Fibroblast of lung (primary cell): Measurements from ENCODE around the gene TCP11. TPM values are rescaled to one million over a fixed set of nuclear protein-coding genes. Genes with fewer than 3 reads are reported as not detected.

Source experiments
- DNase-seq, 2 donors: peaks; one replicate each; pipeline versions ENCODE4 v3.0.0 to v3.0.0-alpha.2; 2010; ENCODE audit warnings: low read depth in 2 of 2
- H2AFZ ChIP-seq: 2 replicates; pipeline ENCODE4 v1.5.1; 2012; ENCODE audit warnings: low read length, control low read depth, inconsistent platforms
- H3K27ac ChIP-seq: 2 replicates; pipeline ENCODE4 v1.5.1; 2011; ENCODE audit warnings: low read length, control low read depth; ENCODE audit not compliant: insufficient read depth
- H3K27me3 ChIP-seq: 2 replicates; pipeline ENCODE4 v1.5.1; 2011; ENCODE audit warnings: mild to moderate bottlenecking, low read length; ENCODE audit not compliant: control insufficient read depth, insufficient read depth
- H3K36me3 ChIP-seq: 2 replicates; pipeline ENCODE4 v1.5.1; 2011; ENCODE audit warnings: low read length; ENCODE audit not compliant: control insufficient read depth, insufficient read depth
- H3K4me1 ChIP-seq: 2 replicates; pipeline ENCODE4 v1.5.1; 2011; ENCODE audit warnings: low read length; ENCODE audit not compliant: control insufficient read depth, insufficient read depth; ENCODE audit errors: extremely low read depth
- H3K4me2 ChIP-seq: 2 replicates; pipeline ENCODE4 v1.5.1; 2011; ENCODE audit warnings: low read length, control low read depth; ENCODE audit not compliant: insufficient read depth; ENCODE audit errors: extremely low read depth
- H3K4me3 ChIP-seq, 4 experiments: fragments of 200-600 bp in 1 of 4; sonication (generic) in 1 of 4; replicated peaks in 1 of 4; 2 replicates each; pipeline ENCODE4 v1.5.1; 2011 to 2016; ENCODE audit warnings: low read length in 4 of 4, low read depth in 3 of 4, mild to moderate bottlenecking in 3 of 4, control low read depth in 2 of 4, inconsistent platforms in 1 of 4, mixed read lengths in 1 of 4; ENCODE audit not compliant: insufficient read depth in 1 of 4; ENCODE audit errors: control extremely low read depth in 1 of 4
- H3K79me2 ChIP-seq: 2 replicates; pipeline ENCODE4 v1.5.1; 2012; ENCODE audit warnings: mild to moderate bottlenecking, low read length, inconsistent platforms; ENCODE audit not compliant: control insufficient read depth, insufficient read depth
- H3K9ac ChIP-seq: 2 replicates; pipeline ENCODE4 v1.5.1; 2011; ENCODE audit warnings: mild to moderate bottlenecking, low read length, control low read depth; ENCODE audit not compliant: insufficient read depth
- H3K9me3 ChIP-seq: 2 replicates; pipeline ENCODE4 v1.5.1; 2012; ENCODE audit warnings: low read depth, low read length; ENCODE audit not compliant: control insufficient read depth, insufficient read depth
- H4K20me1 ChIP-seq: 2 replicates; pipeline ENCODE4 v1.5.1; 2011; ENCODE audit warnings: low read length; ENCODE audit not compliant: control insufficient read depth, insufficient read depth; ENCODE audit errors: extremely low read depth
- EZH2 ChIP-seq: IDR thresholded peaks from 2 replicates; pipeline ENCODE4 v1.5.1; 2012; ENCODE audit warnings: low read length, control low read depth, mild to moderate bottlenecking; ENCODE audit errors: missing control alignments
- polyA plus RNA-seq, 2 donors: library from polyadenylated mRNA; depleted of rRNA in 1 of 2; stranded (reverse) in 1 of 2; unstranded in 1 of 2; fragments of >200 nt; gene quantifications; 2 replicates each; pipeline ENCODE4 v1.2.1, GENCODE V29; 2011 to 2012; ENCODE audit warnings: missing spikeins in 1 of 2
- total RNA-seq: library from RNA; depleted of rRNA; stranded (reverse); fragments of >200 nt; gene quantifications from 2 replicates; pipeline ENCODE4 v1.2.1, GENCODE V29; 2014
- TF ChIP-seq, protein P1 (sequence below), 2 donors: IDR thresholded peaks in 1 of 2; conservative IDR thresholded peaks in 1 of 2; 1 replicate in 1 of 2; 2 replicates in 1 of 2; pipeline ENCODE4 v1.5.1; 2011 to 2012; ENCODE audit warnings: low read length in 2 of 2, control low read depth in 1 of 2, inconsistent platforms in 1 of 2, low read depth in 1 of 2, mild to moderate bottlenecking in 1 of 2

TCP11 gene
- total and polyA plus RNA-seq, 2 donors (not counting 1 experiment from before 2014, with no cell fraction given) = 0.17 to 0.24 TPM

DNA sequence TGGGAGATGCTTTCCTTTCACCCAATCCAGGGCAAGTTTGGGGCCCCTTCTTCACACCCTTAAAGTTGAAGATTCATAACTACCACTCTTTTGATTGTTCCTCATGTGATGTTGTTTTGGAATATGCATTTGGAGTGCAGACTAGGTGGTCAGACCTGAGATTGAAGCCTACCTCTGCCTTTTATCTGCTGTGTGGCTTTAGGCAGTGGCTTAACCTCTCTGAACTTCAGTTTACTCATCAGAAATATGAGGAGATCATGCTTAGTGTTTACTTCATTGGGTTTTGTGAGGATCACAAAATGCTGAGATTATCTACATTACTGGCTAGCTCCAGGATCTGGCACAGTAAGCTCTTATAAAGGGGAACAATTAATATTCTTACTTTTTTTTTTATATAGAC lies 26.4 kb upstream of the TCP11 start:
- Histone ChIP-seq H3K36me3 (no peaks in the 10 kb centered on the region), H3K27ac (no peak overlapping the region), H2AFZ (no peak overlapping the region), H3K4me3 (no peak overlapping the region), H3K27me3 (no peaks in the 10 kb centered on the region), H3K9ac (no peak overlapping the region), H3K4me1 (peaks cover 10% of the 10 kb centered on the region), H3K9me3 (no peaks in the 10 kb centered on the region), H4K20me1 (no peaks in the 10 kb centered on the region), H3K4me2 (no peak overlapping the region), H3K79me2 (no peaks in the 10 kb centered on the region)
- no peak for DNase-seq
- TF ChIP-seq, protein P1, sequence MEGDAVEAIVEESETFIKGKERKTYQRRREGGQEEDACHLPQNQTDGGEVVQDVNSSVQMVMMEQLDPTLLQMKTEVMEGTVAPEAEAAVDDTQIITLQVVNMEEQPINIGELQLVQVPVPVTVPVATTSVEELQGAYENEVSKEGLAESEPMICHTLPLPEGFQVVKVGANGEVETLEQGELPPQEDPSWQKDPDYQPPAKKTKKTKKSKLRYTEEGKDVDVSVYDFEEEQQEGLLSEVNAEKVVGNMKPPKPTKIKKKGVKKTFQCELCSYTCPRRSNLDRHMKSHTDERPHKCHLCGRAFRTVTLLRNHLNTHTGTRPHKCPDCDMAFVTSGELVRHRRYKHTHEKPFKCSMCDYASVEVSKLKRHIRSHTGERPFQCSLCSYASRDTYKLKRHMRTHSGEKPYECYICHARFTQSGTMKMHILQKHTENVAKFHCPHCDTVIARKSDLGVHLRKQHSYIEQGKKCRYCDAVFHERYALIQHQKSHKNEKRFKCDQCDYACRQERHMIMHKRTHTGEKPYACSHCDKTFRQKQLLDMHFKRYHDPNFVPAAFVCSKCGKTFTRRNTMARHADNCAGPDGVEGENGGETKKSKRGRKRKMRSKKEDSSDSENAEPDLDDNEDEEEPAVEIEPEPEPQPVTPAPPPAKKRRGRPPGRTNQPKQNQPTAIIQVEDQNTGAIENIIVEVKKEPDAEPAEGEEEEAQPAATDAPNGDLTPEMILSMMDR (conservative IDR thresholded peaks at IDR 0.05 in 1 of 2, IDR thresholded peaks at IDR 0.05 in 1 of 2; ENCODE audit: low read depth in 1 of 2, low read length in 2 of 2) = no peak

DNA sequence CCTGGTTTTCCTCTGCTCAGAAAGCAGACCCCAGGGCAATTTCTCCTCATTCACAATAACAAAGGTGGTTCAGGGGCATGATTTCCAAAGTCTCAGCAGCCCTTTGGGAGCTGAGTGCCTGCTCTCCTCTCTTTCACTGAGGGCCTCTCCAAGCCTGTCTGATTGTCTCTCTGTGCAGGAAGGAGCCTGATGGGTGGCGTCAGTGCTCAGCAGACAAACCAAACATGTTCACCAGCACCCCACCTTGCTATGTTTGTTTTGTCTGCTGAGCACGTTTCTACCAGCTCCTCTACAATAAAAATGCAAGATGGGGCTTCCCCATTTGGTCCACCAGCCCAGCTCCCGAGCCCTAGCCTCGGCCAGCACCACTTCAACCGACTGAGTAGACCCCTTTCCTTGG lies 25.4 kb upstream of the TCP11 start:
- peaks cover 10% of the 10 kb centered on the region for H3K4me1 ChIP-seq
- no peak overlapping the region for H3K9ac ChIP-seq
- H2AFZ ChIP-seq = no peak overlapping the region
- no peak overlapping the region for H3K4me3 ChIP-seq
- no peak for DNase-seq
- no peak for TF ChIP-seq EZH2
- TF ChIP-seq, protein P1 (conservative IDR thresholded peaks at IDR 0.05 in 1 of 2, IDR thresholded peaks at IDR 0.05 in 1 of 2; ENCODE audit: low read depth in 1 of 2, low read length in 2 of 2) = no peak
- no peaks in the 10 kb centered on the region for H3K79me2 ChIP-seq
- no peak overlapping the region for H3K4me2 ChIP-seq
- H4K20me1 ChIP-seq = no peaks in the 10 kb centered on the region
- no peaks in the 10 kb centered on the region for H3K27me3 ChIP-seq
- no peak overlapping the region for H3K27ac ChIP-seq
- no peaks in the 10 kb centered on the region for H3K36me3 ChIP-seq
- H3K9me3 ChIP-seq = no peaks in the 10 kb centered on the region

DNA sequence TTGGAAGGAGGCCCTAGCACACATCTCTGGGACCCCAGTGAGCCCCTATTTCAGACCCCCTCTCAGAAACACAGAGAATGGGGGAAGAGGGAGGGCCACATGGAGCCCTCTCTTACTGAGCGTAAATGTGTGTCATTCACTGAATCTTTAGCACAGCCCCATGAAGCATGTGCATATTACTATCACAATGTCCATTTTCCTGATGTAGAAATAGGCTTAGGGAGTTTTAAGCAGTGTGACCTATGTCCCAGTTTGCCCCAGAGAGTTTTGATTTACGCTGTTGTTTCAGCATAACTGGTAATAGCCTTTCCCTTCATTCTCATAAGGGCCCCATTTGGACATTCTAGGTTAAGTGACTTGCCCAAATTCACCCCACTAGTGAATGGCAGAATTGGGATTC lies 25.0 kb upstream of the TCP11 start:
- Histone ChIP-seq H3K4me1 (peaks cover 10% of the 10 kb centered on the region), H3K27ac (no peak overlapping the region), H3K79me2 (no peaks in the 10 kb centered on the region), H3K9ac (no peak overlapping the region), H3K9me3 (no peaks in the 10 kb centered on the region), H3K4me3 (no peak overlapping the region), H3K27me3 (no peaks in the 10 kb centered on the region), H3K4me2 (no peak overlapping the region), H3K36me3 (no peaks in the 10 kb centered on the region), H4K20me1 (no peaks in the 10 kb centered on the region), H2AFZ (no peak overlapping the region)
- peak in 1 of 2 donors; percentile 63 for DNase-seq
- TF ChIP-seq, protein P1 (conservative IDR thresholded peaks at IDR 0.05 in 1 of 2, IDR thresholded peaks at IDR 0.05 in 1 of 2; ENCODE audit: low read depth in 1 of 2, low read length in 2 of 2) = no peak
- TF ChIP-seq EZH2 = no peak
